Gastroesophageal sphincter (tissue), 4 donors: ENCODE measurements around the gene SCAMP1. TPM values are rescaled to one million over a fixed set of nuclear protein-coding genes. Genes with fewer than 3 reads are reported as not detected.

ENCODE experiments used
- ATAC-seq: fragments of 150-250 bp; one replicate; pipeline ENCODE4 v1.9.1; 2016; ENCODE audit warnings: mild to moderate bottlenecking, moderate library complexity
- H3K27ac ChIP-seq, 4 donors: fragments of 200-600 bp; sonication (generic) in 3 of 4; 1 replicate in 3 of 4; 2 replicates in 1 of 4; pipeline ENCODE4 v1.5.1; 2016 to 2019
- H3K27me3 ChIP-seq: fragments of 200-600 bp; sonication (generic); one replicate; pipeline ENCODE4 v1.5.1; 2019
- H3K36me3 ChIP-seq, 2 donors: fragments of 200-600 bp; sonication (generic); one replicate each; pipeline ENCODE4 v1.5.1; 2019; ENCODE audit warnings: control low read depth in 1 of 2
- H3K4me1 ChIP-seq, 3 donors: fragments of 200-600 bp; sonication (generic); 1 replicate in 2 of 3; 2 replicates in 1 of 3; pipeline ENCODE4 v1.5.1; 2016 to 2019; ENCODE audit warnings: control low read depth in 2 of 3
- H3K4me3 ChIP-seq, 2 donors: fragments of 200-600 bp; sonication (generic); one replicate each; pipeline ENCODE4 v1.5.1; 2019; ENCODE audit warnings: mild to moderate bottlenecking in 1 of 2, moderate library complexity in 1 of 2
- H3K9me3 ChIP-seq, 3 donors: fragments of 200-600 bp; sonication (generic); one replicate each; pipeline ENCODE4 v1.5.1; 2017 to 2019; ENCODE audit warnings: control low read depth in 2 of 3
- EP300 ChIP-seq: sonication (generic); formaldehyde crosslinking; IDR thresholded peaks from one replicate; pipeline ENCODE4 v1.6.1; 2017; ENCODE audit warnings: antibody characterized with exemption, mild to moderate bottlenecking
- POLR2A ChIP-seq, 2 donors: fragments of 450-650 bp; IDR thresholded peaks; one replicate each; pipeline ENCODE4 v1.6.1; 2017; ENCODE audit warnings: antibody characterized with exemption in 2 of 2, mild to moderate bottlenecking in 2 of 2, moderate library complexity in 1 of 2
- POLR2AphosphoS5 ChIP-seq: sonication (generic); formaldehyde crosslinking; IDR thresholded peaks from one replicate; pipeline ENCODE4 v1.6.1; 2017; ENCODE audit warnings: antibody characterized with exemption
- WGBS, 2 donors: methylation state at CpG; one replicate each; pipeline ENCODE4 v1.1.5; 2018; ENCODE audit warnings: low coverage in 1 of 2; 5-methylcytosine and 5-hydroxymethylcytosine counted together
- total RNA-seq, 4 donors: library from RNA; depleted of rRNA; stranded (reverse); fragments of >200 nt; gene quantifications; one replicate each; pipeline ENCODE4 v1.1.0, GENCODE V29; 2016
- TF ChIP-seq, protein P1 (sequence below), 4 experiments: fragments of 200-600 bp in 2 of 4; fragments of 450-650 bp in 2 of 4; sonication (generic) in 1 of 4; IDR thresholded peaks; one replicate each; pipeline ENCODE4 v1.5.1; 2017 to 2019; ENCODE audit warnings: antibody characterized with exemption in 4 of 4, mild to moderate bottlenecking in 2 of 4, moderate library complexity in 2 of 4

SCAMP1 gene
- total RNA-seq, 4 donors from 2014 or later, result 32.1 to 45.8 (median 38.9) TPM

- H3K27ac ChIP-seq, result no peak overlapping the region
- H3K27me3 ChIP-seq, result no peaks in the 10 kb centered on the region
- H3K4me1 ChIP-seq, result peaks cover 5 to 45% (median 29%) of the 10 kb centered on the region in 3 donors
- H3K4me3 ChIP-seq, result no peak overlapping the region
- no peak for TF ChIP-seq EP300
- no peak for TF ChIP-seq POLR2A (IDR thresholded peaks at IDR 0.05)
- TF ChIP-seq, protein P1, sequence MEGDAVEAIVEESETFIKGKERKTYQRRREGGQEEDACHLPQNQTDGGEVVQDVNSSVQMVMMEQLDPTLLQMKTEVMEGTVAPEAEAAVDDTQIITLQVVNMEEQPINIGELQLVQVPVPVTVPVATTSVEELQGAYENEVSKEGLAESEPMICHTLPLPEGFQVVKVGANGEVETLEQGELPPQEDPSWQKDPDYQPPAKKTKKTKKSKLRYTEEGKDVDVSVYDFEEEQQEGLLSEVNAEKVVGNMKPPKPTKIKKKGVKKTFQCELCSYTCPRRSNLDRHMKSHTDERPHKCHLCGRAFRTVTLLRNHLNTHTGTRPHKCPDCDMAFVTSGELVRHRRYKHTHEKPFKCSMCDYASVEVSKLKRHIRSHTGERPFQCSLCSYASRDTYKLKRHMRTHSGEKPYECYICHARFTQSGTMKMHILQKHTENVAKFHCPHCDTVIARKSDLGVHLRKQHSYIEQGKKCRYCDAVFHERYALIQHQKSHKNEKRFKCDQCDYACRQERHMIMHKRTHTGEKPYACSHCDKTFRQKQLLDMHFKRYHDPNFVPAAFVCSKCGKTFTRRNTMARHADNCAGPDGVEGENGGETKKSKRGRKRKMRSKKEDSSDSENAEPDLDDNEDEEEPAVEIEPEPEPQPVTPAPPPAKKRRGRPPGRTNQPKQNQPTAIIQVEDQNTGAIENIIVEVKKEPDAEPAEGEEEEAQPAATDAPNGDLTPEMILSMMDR (IDR thresholded peaks at IDR 0.05), result no peak
- TF ChIP-seq POLR2AphosphoS5, result no peak
- ATAC-seq, result no peak
- WGBS, 2 donors, result 83 to 89% methylated on average over 3 to 7 of the region's 8 CpGs
- no peaks in the 10 kb centered on the region for H3K9me3 ChIP-seq
- no peaks in the 10 kb centered on the region for H3K36me3 ChIP-seq
These were observed 154.3 kb downstream of the SCAMP1 start for GRCh38 chr5:78514427-78515330.

DNA sequence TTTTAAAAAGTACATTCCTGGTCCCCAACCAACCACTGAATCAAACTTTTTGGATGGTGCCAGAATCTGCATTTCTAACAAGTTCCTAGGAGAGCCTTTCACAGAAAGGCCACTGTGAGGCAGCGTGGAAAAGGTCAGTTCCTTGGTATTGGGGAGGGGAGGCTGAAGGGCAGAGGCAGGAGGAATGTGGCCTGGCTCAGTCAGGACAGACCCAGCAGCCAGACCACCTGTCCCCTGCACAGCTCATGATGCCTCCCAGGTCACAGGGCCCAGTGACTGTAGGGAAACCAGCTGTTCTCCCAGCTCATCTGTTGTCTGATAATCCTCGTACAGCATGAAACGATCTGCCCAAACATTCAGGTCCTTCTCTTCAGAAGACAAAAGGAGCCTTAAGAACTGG, 155.3 kb downstream of the SCAMP1 start:
- Histone ChIP-seq H3K27me3 (no peaks in the 10 kb centered on the region), H3K4me1 (peaks cover 5 to 35% (median 20%) of the 10 kb centered on the region in 3 donors), H3K27ac (no peak overlapping the region), H3K9me3 (no peaks in the 10 kb centered on the region), H3K4me3 (no peak overlapping the region), H3K36me3 (no peaks in the 10 kb centered on the region)
- no peak for ATAC-seq
- TF ChIP-seq POLR2AphosphoS5 (no peak), EP300 (no peak), POLR2A (IDR thresholded peaks at IDR 0.05) (no peak)
- TF ChIP-seq, protein P1 (IDR thresholded peaks at IDR 0.05), result no peak
- WGBS, 2 donors, result 61% methylated on average over 2 of the region's 3 CpGs; no CpG with 5 or more reads in 1 of the 2 donors

DNA sequence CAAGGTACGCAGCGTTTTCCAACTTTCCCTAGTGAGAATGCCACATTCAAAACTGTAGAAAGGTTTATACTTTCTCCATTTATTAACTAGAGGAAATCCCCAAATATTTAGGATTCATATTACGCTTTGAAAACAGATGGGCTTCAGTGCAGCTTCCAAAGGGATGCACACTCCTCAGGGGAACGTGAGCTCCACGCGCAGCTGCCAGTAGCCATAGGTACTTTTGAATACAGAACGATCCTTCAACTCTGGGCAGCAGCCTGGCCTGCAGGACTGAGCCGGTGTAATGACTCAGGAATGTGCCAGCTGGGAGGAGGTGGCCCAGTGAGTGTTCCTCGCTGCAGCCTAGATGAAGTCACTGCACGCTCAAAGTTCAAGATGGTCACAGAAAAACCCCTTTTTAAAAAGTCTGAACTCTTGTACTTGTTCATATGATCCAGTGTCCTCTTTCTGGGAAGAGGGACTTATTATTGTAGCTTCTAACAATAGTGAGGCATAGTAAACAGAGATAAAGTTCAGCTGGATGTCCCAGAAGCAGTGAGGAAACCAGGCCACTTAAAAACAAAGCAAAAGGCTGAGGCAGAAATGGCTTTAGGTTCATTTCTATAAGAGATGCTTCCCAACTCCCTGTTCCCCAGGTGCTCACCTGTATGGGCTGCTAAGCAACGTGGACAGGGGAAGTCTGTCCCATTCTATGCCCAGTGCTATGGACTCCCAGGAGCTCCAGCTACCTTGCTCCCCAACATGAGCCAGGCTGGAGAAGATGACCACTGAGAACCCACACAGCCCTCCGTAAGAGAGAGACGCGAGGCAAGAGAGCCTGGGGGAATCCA, 158.2 kb downstream of the SCAMP1 start:
- peak overlapping the region; percentile 80 to 87 (median 84) for H3K27ac ChIP-seq
- peaks cover 5 to 24% (median 14%) of the 10 kb centered on the region in 3 donors for H3K4me1 ChIP-seq
- WGBS, 2 donors, result 43 to 56% methylated on average over 6 to 12 of the region's 14 CpGs
- no peak overlapping the region for H3K4me3 ChIP-seq
- peak; percentile 94 for ATAC-seq
- no peaks in the 10 kb centered on the region for H3K9me3 ChIP-seq
- no peaks in the 10 kb centered on the region for H3K27me3 ChIP-seq
- no peaks in the 10 kb centered on the region for H3K36me3 ChIP-seq
- TF ChIP-seq, protein P1 (IDR thresholded peaks at IDR 0.05), result no peak
- TF ChIP-seq POLR2A (IDR thresholded peaks at IDR 0.05), result no peak
- TF ChIP-seq POLR2AphosphoS5, result peak; percentile 81
- no peak for TF ChIP-seq EP300

DNA sequence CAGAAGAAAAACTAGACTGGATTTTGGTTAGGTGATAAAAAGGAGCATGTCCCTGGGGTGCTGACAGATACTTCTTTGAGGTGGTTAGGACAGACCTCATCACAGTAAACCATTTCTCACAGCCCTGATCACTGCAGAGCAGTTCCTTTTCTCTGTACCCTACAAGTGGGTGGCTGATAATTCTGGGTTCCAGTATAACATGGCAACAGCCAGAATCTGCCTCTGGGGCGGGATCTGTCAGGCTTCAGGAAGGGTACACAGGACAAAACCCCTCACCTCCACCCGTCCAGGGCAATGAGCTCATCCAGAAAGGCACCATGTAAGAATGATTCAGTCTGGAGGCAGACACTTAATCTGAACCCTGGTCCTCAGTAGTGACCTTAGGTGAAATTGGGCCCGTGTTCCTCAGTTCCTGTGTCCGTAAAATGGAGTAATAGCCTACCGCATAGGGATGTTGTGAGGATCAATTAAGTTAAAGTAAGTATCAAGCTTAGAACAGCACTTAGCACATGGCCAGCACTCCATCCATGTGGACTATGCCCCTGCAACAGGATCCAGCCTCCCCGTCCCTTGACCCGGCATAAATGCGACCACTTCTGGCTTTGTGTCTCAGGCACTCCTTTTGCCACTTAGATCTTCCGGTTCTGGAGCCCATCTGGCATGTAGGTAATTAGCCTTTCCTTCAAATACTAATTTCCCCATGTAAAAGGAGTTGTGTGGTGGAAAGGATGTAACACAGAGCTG, 159.0 kb downstream of the SCAMP1 start:
- no peaks in the 10 kb centered on the region for H3K36me3 ChIP-seq
- no peak overlapping the region for H3K4me3 ChIP-seq
- peak overlapping the region; percentile 80 to 87 (median 84) for H3K27ac ChIP-seq
- ATAC-seq, result no peak
- peaks cover 5 to 32% (median 22%) of the 10 kb centered on the region in 3 donors for H3K4me1 ChIP-seq
- TF ChIP-seq, protein P1 (IDR thresholded peaks at IDR 0.05), result no peak
- no peak for TF ChIP-seq POLR2AphosphoS5
- no peak for TF ChIP-seq EP300
- TF ChIP-seq POLR2A (IDR thresholded peaks at IDR 0.05), result no peak
- WGBS, 2 donors, result 87 to 95% methylated on average over 3 to 7 of the region's 9 CpGs
- H3K27me3 ChIP-seq, result no peaks in the 10 kb centered on the region
- no peaks in the 10 kb centered on the region for H3K9me3 ChIP-seq
